Adipose tissue (tissue), 3 donors: ENCODE data around the gene DEFB132. TPM values are rescaled to one million over a fixed set of nuclear protein-coding genes. Genes with fewer than 3 reads are reported as not detected.
A peak's percentile ranks its signal among the peaks of the same experiment; 100 is the strongest.

Source experiments
- H3K27ac ChIP-seq: one replicate; pipeline ENCODE4 v1.5.1; 2013; ENCODE audit warnings: low read depth, low read length
- WGBS, 3 donors: extraction: QIAGEN DNeasy Blood & Tissue Kit; methylation state at CpG; one replicate each; pipeline ENCODE4 v1.1.7; 2013; 5-methylcytosine and 5-hydroxymethylcytosine counted together
- polyA plus RNA-seq, 3 donors: library from polyadenylated mRNA; stranded (reverse); fragments of 200-250 nt; gene quantifications; one replicate each; pipeline ENCODE4 v1.2.3, GENCODE V29; 2013
- donor health status: healthy with polysubstance abuse.
- donor health status: Bipolar disorder and iron deficiency.
- donor health status: healthy.

The DEFB132 gene
- polyA plus RNA-seq, 3 donors: 0.06 to 1.9 (median 1.2) TPM

- H3K27ac ChIP-seq: no peak overlapping the region
- 42 to 47% (median 46%) methylated on average over 2 of the region's 2 CpGs for WGBS, 3 donors
Measured at GRCh38 chr20:289693-290083, 32.2 kb downstream of the DEFB132 start.

GRCh38 chr20:290084-290831 lies 32.7 kb downstream of the DEFB132 start, which contains the start of gene C20orf96:
TSS of gene C20orf96 (minus strand) at chr20:290750. CDS start at chr20:290610, 140 bp downstream.
- H3K27ac ChIP-seq: no peak within 1 kb of the TSS
- 0 to 1% (median 0%) methylated on average over 40 to 43 of the region's 43 CpGs for WGBS, 3 donors

GRCh38 chr20:294602-295001 lies 37.1 kb downstream of the DEFB132 start:
- no peak overlapping the region for H3K27ac ChIP-seq
- 90 to 92% (median 91%) methylated on average over 5 of the region's 5 CpGs for WGBS, 3 donors

- H3K27ac ChIP-seq: no peak overlapping the region
- WGBS, 3 donors: 84 to 95% (median 93%) methylated on average over 4 of the region's 4 CpGs
Measured at GRCh38 chr20:295804-296203, 38.3 kb downstream of the DEFB132 start.

GRCh38 chr20:297098-297924 lies 39.8 kb downstream of the DEFB132 start, which contains the start of gene ZCCHC3:
TSS of gene ZCCHC3 (plus strand) at chr20:297570. CDS start at chr20:297587, 17 bp downstream.
- 0 to 1% (median 1%) methylated on average over 61 to 99 of the region's 99 CpGs for WGBS, 3 donors
- H3K27ac ChIP-seq: peak within 1 kb of the TSS; percentile 86

GRCh38 chr20:297925-298775 lies 40.6 kb downstream of the DEFB132 start:
- 0 to 1% (median 1%) methylated on average over 55 to 73 of the region's 75 CpGs for WGBS, 3 donors
- H3K27ac ChIP-seq: peak overlapping the region; percentile 86

GRCh38 chr20:298776-299391 lies 41.4 kb downstream of the DEFB132 start:
- no peak overlapping the region for H3K27ac ChIP-seq
- 5 to 6% (median 6%) methylated on average over 15 of the region's 15 CpGs for WGBS, 3 donors

- H3K27ac ChIP-seq: no peak overlapping the region
- WGBS, 3 donors: 34 to 42% (median 35%) methylated on average over 10 of the region's 10 CpGs
Measured at GRCh38 chr20:300345-300990, 42.9 kb downstream of the DEFB132 start.

GRCh38 chr20:301886-302848 lies 44.6 kb downstream of the DEFB132 start:
- 81 to 82% (median 82%) methylated on average over 13 of the region's 13 CpGs for WGBS, 3 donors
- H3K27ac ChIP-seq: no peak overlapping the region

GRCh38 chr20:305745-306144 lies 48.2 kb downstream of the DEFB132 start:
- H3K27ac ChIP-seq: no peak overlapping the region
- 73 to 86% (median 81%) methylated on average over 11 of the region's 11 CpGs for WGBS, 3 donors

GRCh38 chr20:308427-309038 lies 51.0 kb downstream of the DEFB132 start:
- no peak overlapping the region for H3K27ac ChIP-seq
- WGBS, 3 donors: 67 to 74% (median 73%) methylated on average over 7 of the region's 7 CpGs

GRCh38 chr20:309306-309840 lies 51.8 kb downstream of the DEFB132 start:
- H3K27ac ChIP-seq: no peak overlapping the region
- WGBS, 3 donors: 8 to 20% (median 10%) methylated on average over 6 of the region's 6 CpGs

- no peak overlapping the region for H3K27ac ChIP-seq
- 3 to 8% (median 4%) methylated on average over 31 of the region's 31 CpGs for WGBS, 3 donors
Measured at GRCh38 chr20:309841-310644, 52.5 kb downstream of the DEFB132 start.

- no peak overlapping the region for H3K27ac ChIP-seq
- 7 to 15% (median 8%) methylated on average over 7 of the region's 7 CpGs for WGBS, 3 donors
Measured at GRCh38 chr20:310645-311044, 53.1 kb downstream of the DEFB132 start.
